ENCODE data around the gene AMN. TPM values are rescaled to one million over a fixed set of nuclear protein-coding genes. Genes with fewer than 3 reads are reported as not detected.
A peak's percentile ranks its signal among the peaks of the same experiment; 100 is the strongest.

The AMN gene
- total RNA-seq, 1 experiment from 2014 or later: 70.7 TPM

GRCh38 chr14:102930138-102930752, 7.8 kb downstream of the AMN start:
- POLR2A ChIA-PET: interaction anchor here (0.6 kb wide), 1 partner anchor 1479 kb away, joined by 7 read pairs; no protein-coding TSS in a partner anchor

GRCh38 chr14:102930753-102931579, 8.5 kb downstream of the AMN start:
- CTCF ChIA-PET: no interaction called here
- intact Hi-C loops (cut with micrococcal nuclease; ENCODE audit: unreplicated experiment): no loop called here

More at GRCh38 chr14:102930138-102930752, 7.8 kb downstream of the AMN start:
- Mint-ChIP-seq H3K9me3 (ENCODE audit: unreplicated experiment) (no peaks in the 10 kb centered on the region), H3K27ac (ENCODE audit: unreplicated experiment) (peak overlapping the region; percentile 39), H3K36me3 (ENCODE audit: insufficient read depth, unreplicated experiment) (peaks cover 71% of the 10 kb centered on the region), H3K4me1 (ENCODE audit: low read depth, unreplicated experiment) (no peaks in the 10 kb centered on the region), H3K27me3 (ENCODE audit: insufficient read depth, unreplicated experiment) (no peaks in the 10 kb centered on the region), H3K4me3 (ENCODE audit: unreplicated experiment) (peak overlapping the region; percentile 24)
- Histone ChIP-seq H3K36me3 (ENCODE audit: control insufficient read depth, insufficient read depth, low read length) (no peaks in the 10 kb centered on the region), H3K4me3 (ENCODE audit: low read depth, low read length) (no peak overlapping the region; the same call in 1 of the 2 replicates), H3K27me3 (replicated peaks; ENCODE audit: control insufficient read depth, insufficient read depth, low read length) (no peaks in the 10 kb centered on the region), H3K9me3 (no peaks in the 10 kb centered on the region), H3K4me1 (peaks cover 10% of the 10 kb centered on the region)
- BruUV-seq (replicated peaks): no TSS peak
- CTCF ChIA-PET: no interaction called here
- no peak for TF ChIP-seq CTCF (IDR thresholded peaks at IDR 0.05; ENCODE audit: insufficient read depth in 1 of 2, low read depth in 1 of 2, low read length in 1 of 2, severe bottlenecking in 1 of 2, unreplicated experiment in 1 of 2)
- no peak for DNase-seq
- intact Hi-C loops (cut with micrococcal nuclease; ENCODE audit: unreplicated experiment): no loop called here

More at GRCh38 chr14:102930753-102931579, 8.5 kb downstream of the AMN start:
- Mint-ChIP-seq H3K4me3 (ENCODE audit: unreplicated experiment) (peak overlapping the region; percentile 24), H3K36me3 (ENCODE audit: insufficient read depth, unreplicated experiment) (peaks cover 67% of the 10 kb centered on the region), H3K4me1 (ENCODE audit: low read depth, unreplicated experiment) (no peaks in the 10 kb centered on the region), H3K9me3 (ENCODE audit: unreplicated experiment) (no peaks in the 10 kb centered on the region), H3K27ac (ENCODE audit: unreplicated experiment) (peak overlapping the region; percentile 39), H3K27me3 (ENCODE audit: insufficient read depth, unreplicated experiment) (no peaks in the 10 kb centered on the region)
- Histone ChIP-seq H3K36me3 (ENCODE audit: control insufficient read depth, insufficient read depth, low read length) (no peaks in the 10 kb centered on the region), H3K4me1 (peaks cover 10% of the 10 kb centered on the region), H3K4me3 (ENCODE audit: low read depth, low read length) (no peak overlapping the region), H3K27me3 (replicated peaks; ENCODE audit: control insufficient read depth, insufficient read depth, low read length) (no peaks in the 10 kb centered on the region), H3K9me3 (no peaks in the 10 kb centered on the region)
- BruUV-seq (replicated peaks): no TSS peak
- POLR2A ChIA-PET: interaction anchor here (0.6 kb wide), 1 partner anchor 1480 kb away, joined by 7 read pairs; no protein-coding TSS in a partner anchor
- TF ChIP-seq CTCF (IDR thresholded peaks at IDR 0.05; ENCODE audit: insufficient read depth in 1 of 2, low read depth in 1 of 2, low read length in 1 of 2, severe bottlenecking in 1 of 2, unreplicated experiment in 1 of 2): no peak
- DNase-seq: no peak
